Ascending aorta (tissue), 2 donors: ENCODE measurements around the gene EZH1. TPM values are rescaled to one million over a fixed set of nuclear protein-coding genes. Genes with fewer than 3 reads are reported as not detected.

ENCODE experiments used
- DNase-seq, 2 donors: peaks; one replicate each; pipeline ENCODE4 v3.0.0-alpha.2; 2019; ENCODE audit warnings: low spot score in 2 of 2
- H3K27ac ChIP-seq, 2 donors: fragments of 200-600 bp; sonication (generic); one replicate each; pipeline ENCODE4 v1.5.1; 2016 to 2017; ENCODE audit warnings: mild to moderate bottlenecking in 1 of 2
- H3K27me3 ChIP-seq: fragments of 200-600 bp; sonication (generic); one replicate; pipeline ENCODE4 v1.5.1; 2017
- H3K36me3 ChIP-seq, 2 donors: fragments of 200-600 bp; sonication (generic); one replicate each; pipeline ENCODE4 v1.5.1; 2016
- H3K4me1 ChIP-seq, 2 donors: fragments of 200-600 bp; sonication (generic); one replicate each; pipeline ENCODE4 v1.5.1; 2016 to 2017; ENCODE audit warnings: mild to moderate bottlenecking in 1 of 2
- H3K4me3 ChIP-seq, 2 donors: fragments of 200-600 bp; sonication (generic); one replicate each; pipeline ENCODE4 v1.5.1; 2016 to 2017; ENCODE audit warnings: mild to moderate bottlenecking in 1 of 2
- H3K9me3 ChIP-seq, 2 donors: fragments of 200-600 bp; sonication (generic); one replicate each; pipeline ENCODE4 v1.5.1; 2016
- intact Hi-C: fragments of 100-400 bp; cut with DNase I; formaldehyde crosslinking; loops from one replicate; pipeline ENCODE4 v1.15.1; 2023
- total RNA-seq: library from RNA; depleted of rRNA; stranded (reverse); fragments of >200 nt; gene quantifications from one replicate; pipeline ENCODE4 v1.1.0, GENCODE V29; 2016
- TF ChIP-seq, protein P1 (sequence below), 3 experiments: fragments of 200-600 bp in 2 of 3; fragments of 450-650 bp in 1 of 3; sonication (generic) in 2 of 3; IDR thresholded peaks; one replicate each; pipeline ENCODE4 v1.5.1; 2016 to 2019; ENCODE audit warnings: antibody characterized with exemption in 3 of 3, mild to moderate bottlenecking in 1 of 3, moderate library complexity in 1 of 3

EZH1 gene
- total RNA-seq, 1 donor from 2014 or later: 169 TPM

DNA sequence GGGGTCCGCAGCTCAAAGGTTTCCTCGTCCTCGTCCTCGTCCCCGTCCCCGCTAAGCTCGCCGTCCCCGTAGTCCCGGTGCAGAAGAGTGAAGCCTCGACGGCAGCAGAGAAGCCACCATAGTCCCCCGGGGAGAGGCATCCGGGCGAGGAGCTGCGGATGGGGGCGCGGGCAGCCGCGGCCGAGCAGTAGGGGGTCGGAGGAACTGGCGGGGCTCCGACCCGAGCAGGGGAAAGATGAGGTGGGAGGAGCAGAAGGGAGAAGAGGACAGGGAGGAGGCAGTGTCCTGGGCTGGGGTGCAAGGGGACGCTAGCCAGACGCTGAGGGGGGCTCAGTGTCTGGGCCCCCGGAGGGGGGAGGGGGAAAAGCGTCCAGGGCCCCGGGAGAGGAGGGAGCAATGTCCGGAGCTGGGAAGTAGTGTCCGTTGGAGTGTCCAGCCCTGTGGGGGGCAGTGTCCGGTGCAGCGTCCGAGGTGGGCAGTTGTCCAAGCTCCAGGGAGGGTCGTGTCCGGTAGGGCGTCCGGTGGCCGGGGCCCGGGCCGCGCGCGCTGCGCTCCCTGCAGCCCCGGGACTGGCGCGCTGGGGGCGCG, 68.3 kb downstream of the EZH1 start, which contains the start of gene PLEKHH3:
Gene PLEKHH3 (minus strand): TSS at position 571 of the 588 bp plus-strand sequence. CDS start 431 bp downstream, at position 140.
- TF ChIP-seq, protein P1, sequence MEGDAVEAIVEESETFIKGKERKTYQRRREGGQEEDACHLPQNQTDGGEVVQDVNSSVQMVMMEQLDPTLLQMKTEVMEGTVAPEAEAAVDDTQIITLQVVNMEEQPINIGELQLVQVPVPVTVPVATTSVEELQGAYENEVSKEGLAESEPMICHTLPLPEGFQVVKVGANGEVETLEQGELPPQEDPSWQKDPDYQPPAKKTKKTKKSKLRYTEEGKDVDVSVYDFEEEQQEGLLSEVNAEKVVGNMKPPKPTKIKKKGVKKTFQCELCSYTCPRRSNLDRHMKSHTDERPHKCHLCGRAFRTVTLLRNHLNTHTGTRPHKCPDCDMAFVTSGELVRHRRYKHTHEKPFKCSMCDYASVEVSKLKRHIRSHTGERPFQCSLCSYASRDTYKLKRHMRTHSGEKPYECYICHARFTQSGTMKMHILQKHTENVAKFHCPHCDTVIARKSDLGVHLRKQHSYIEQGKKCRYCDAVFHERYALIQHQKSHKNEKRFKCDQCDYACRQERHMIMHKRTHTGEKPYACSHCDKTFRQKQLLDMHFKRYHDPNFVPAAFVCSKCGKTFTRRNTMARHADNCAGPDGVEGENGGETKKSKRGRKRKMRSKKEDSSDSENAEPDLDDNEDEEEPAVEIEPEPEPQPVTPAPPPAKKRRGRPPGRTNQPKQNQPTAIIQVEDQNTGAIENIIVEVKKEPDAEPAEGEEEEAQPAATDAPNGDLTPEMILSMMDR (IDR thresholded peaks at IDR 0.05): peak in 2 of 3 experiments; percentile 19 to 30
- peak within 1 kb of the TSS; percentile 94 to 95 for H3K27ac ChIP-seq
- H3K4me1 ChIP-seq: peaks cover 34 to 47% of the 10 kb centered on the region in 2 donors
- intact Hi-C loops: loop anchor here (1.0 to 5.0 kb wide), 5 partner anchors 17 to 254 kb away; partner anchors contain the start of genes BECN1, CAVIN1, COASY and TUBG2
- H3K9me3 ChIP-seq: no peaks in the 10 kb centered on the region
- no peaks in the 10 kb centered on the region for H3K27me3 ChIP-seq
- H3K4me3 ChIP-seq: peak within 1 kb of the TSS; percentile 77 to 94
- DNase-seq: peak in 1 of 2 donors; percentile 69
- peaks cover 15 to 16% of the 10 kb centered on the region in 2 donors for H3K36me3 ChIP-seq

DNA sequence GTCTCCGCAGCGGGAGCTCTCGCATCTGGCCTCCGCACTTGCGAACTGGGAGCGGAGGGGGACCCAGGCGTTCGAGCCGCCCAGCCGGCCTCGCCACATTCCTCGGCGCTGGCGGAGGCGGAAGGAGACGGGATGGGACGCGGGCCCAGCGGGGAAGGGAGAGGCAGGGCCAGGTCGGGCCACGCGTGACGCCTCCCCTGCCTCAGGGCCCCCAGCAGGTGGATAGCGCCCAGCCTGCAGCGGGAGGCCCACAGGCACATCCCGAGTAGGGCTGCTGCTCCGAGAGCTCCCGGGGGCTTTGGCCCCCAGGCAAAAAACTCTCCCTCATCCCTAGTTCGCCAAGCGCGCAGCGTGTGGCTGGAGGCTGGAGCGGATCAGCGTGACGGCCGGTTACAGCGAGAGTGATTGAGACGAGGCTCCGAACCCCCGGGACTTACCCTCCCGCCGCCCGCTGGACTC, 68.8 kb downstream of the EZH1 start:
- peak overlapping the region; percentile 67 to 94 for H3K4me3 ChIP-seq
- H3K27ac ChIP-seq: peak overlapping the region; percentile 86 to 94
- H3K9me3 ChIP-seq: no peaks in the 10 kb centered on the region
- TF ChIP-seq, protein P1 (IDR thresholded peaks at IDR 0.05): no peak
- DNase-seq: peak in 1 of 2 donors; percentile 78
- H3K4me1 ChIP-seq: peaks cover 29 to 45% of the 10 kb centered on the region in 2 donors
- H3K27me3 ChIP-seq: no peaks in the 10 kb centered on the region
- intact Hi-C loops: loop anchor here (2.0 to 5.0 kb wide), 4 partner anchors 114 to 253 kb away; partner anchors contain the start of genes BECN1, CAVIN1 and COASY
- H3K36me3 ChIP-seq: peaks cover 20 to 22% of the 10 kb centered on the region in 2 donors

DNA sequence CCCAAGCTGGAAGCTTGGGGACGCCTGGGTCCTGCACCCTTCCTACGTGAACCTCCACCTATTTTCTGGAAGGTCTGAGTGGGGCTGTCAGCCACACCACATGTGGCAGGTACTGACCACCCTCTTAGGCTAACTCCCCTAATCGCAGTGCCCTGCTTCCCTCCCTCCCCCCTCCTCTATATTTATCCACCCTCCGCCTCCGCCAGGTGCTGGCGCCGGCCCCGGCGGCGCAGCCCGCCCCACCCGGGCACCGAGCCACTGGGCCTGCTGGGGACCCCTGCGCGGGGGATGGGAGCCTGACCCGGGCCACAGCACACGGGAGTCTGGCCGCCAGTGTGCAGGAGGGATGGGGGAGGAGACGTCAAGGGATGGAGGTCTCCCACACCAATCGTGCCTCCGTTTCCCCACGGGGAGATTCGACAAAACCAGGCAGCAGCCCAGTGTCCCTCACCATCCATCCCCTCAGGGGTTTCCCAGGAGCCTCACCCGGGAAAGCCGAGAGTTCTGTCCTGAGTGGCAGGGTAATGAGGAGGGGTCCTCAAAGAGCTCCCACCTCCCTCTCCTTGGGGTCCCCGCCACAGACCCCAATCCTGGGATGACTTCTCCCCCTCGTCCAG, 69.4 kb downstream of the EZH1 start:
- Histone ChIP-seq H3K27ac (peak overlapping the region; percentile 86 to 94), H3K27me3 (no peaks in the 10 kb centered on the region), H3K4me3 (peak overlapping the region; percentile 67 to 94), H3K4me1 (peaks cover 28 to 41% of the 10 kb centered on the region in 2 donors), H3K36me3 (peaks cover 25 to 27% of the 10 kb centered on the region in 2 donors), H3K9me3 (no peaks in the 10 kb centered on the region)
- intact Hi-C loops: loop anchor here (5.0 kb wide), 3 partner anchors 113 to 158 kb away; partner anchors contain the start of genes BECN1 and COASY
- TF ChIP-seq, protein P1 (IDR thresholded peaks at IDR 0.05): no peak
- peak in 1 of 2 donors; percentile 64 for DNase-seq

DNA sequence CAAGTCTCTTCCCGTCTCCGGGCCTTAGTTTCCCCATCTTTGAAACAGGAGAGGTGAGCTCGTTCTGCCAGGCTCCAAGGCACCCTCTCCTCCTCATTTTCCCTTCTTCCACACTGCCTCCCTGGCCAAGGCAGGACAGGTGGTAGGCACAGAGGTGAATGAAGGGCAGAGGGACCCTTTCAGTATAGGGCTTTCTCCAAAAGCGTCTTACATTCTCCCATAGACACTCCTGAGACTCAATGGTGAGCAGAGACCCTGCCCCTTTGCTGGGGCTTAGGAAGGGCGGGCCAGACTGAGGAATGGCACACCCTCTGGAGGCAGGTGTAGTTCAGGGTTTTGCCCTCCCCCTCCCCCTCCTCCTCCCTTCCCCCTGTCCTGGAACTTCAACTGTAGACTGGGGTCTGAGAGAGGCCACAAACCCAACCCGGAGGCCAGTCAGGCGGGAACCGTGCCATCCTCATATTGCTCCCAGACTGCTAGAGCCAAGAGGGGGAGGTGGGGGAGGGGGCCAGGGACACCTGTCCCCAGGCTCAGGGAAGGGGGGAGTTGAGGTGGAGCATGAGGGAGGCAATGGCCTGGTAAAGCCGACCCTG, 70.0 kb downstream of the EZH1 start:
- intact Hi-C loops: loop anchor here (5.0 kb wide), 3 partner anchors 113 to 158 kb away; partner anchors contain the start of genes BECN1 and COASY
- peaks cover 22 to 35% of the 10 kb centered on the region in 2 donors for H3K4me1 ChIP-seq
- peaks cover 29 to 31% of the 10 kb centered on the region in 2 donors for H3K36me3 ChIP-seq
- DNase-seq: no peak
- H3K9me3 ChIP-seq: no peaks in the 10 kb centered on the region
- no peaks in the 10 kb centered on the region for H3K27me3 ChIP-seq
- H3K4me3 ChIP-seq: peak overlapping the region; percentile 67 to 94
- peak overlapping the region; percentile 86 to 94 for H3K27ac ChIP-seq
- TF ChIP-seq, protein P1 (IDR thresholded peaks at IDR 0.05): no peak

DNA sequence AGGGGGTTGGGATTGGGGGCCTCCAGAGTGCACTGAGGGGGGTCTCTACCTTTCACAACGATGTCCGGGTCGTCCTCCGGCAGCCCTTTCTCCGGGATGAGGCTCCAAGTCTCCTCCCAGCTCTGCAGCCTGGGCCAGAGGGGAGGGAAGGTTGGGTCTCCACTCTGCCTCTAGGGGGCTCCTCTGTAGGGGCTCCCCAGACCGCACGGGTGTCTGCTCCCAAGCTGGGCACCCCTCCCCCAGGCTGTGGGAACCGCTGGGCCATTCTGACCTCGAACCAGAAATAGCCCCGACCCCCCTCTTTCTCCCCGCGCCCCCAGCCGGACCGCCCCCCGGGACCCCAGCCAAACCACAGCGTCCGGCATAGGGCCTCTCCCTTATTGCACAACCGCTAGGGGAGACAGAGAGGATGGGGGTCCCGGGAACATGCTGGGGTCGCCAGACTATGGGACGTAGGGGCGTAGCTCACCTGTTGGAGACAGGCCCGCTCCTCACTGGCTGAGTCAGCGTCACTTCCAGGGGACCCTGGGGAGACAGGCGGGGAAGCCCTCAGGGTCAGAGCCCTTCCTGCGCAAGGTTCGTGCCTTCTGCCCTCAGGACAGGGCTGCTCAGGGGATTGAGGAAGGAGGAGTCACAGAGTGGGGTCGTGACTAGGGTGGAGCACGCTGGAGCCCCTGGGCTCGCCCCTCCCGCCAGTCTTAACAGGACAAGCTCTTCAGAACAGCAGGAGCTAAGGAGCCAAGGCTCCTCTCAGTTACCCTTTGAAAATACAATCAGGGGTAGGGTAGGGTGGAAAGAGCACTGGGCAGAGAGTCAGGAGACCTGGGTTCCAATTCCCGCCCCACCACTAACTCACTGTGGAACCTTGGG, 70.7 kb downstream of the EZH1 start:
- H3K36me3 ChIP-seq: peaks cover 34 to 38% of the 10 kb centered on the region in 2 donors
- H3K4me1 ChIP-seq: peaks cover 17 to 32% of the 10 kb centered on the region in 2 donors
- peak overlapping the region; percentile 86 to 94 for H3K27ac ChIP-seq
- TF ChIP-seq, protein P1 (IDR thresholded peaks at IDR 0.05): peak; percentile 4 to 53 (median 35)
- H3K4me3 ChIP-seq: peak overlapping the region; percentile 67 to 94
- intact Hi-C loops: no loop called here
- H3K9me3 ChIP-seq: no peaks in the 10 kb centered on the region
- H3K27me3 ChIP-seq: no peaks in the 10 kb centered on the region
- DNase-seq: peak in 1 of 2 donors; percentile 77
